ENCODE data around the gene SLC46A1. TPM values are rescaled to one million over a fixed set of nuclear protein-coding genes. Genes with fewer than 3 reads are reported as not detected.

Gene SLC46A1
- total and polyA plus RNA-seq, 2 of the 13 experiments (the other 11 are each of a cell fraction or from before 2014, with no cell fraction given): 19.6 to 22.6 TPM

DNA sequence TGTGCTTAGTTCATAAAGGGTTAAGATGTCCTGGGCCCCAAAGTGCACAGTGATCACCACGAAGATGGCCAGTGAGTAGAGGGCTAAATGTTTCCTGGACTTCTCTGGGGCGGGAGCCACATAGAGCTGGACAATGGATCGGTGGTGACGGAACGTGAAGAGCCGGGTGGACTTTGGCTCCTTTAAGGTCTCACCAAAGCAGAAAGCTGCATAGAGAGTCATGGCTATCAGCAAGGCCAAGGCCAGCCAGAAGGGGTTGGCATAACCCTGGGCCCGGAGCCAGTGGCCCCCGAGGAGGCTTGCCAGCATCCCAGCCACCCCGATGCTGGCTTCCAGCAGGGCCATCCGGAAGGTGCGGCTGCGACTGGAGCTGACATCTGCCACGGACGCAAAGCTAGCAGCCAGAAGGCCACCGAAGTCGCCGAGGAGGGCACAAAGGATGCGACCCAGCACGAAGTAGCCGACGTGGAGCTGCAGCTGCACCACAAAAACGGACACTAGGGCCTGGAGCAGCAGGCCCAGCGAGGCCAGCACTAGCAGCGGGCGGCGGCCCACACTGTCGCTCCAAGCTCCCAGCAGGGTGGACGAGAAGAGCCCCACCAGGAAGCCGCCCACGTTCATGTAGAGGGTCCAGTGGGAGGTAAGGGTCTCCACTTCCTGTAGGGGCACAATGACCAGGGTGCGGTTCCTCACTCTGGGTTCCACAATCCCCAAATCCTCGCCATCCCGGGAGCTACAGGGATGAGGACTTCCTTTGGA is 1.0 kb downstream of the SLC46A1 start (continued):
- TF ChIP-seq, protein P1, sequence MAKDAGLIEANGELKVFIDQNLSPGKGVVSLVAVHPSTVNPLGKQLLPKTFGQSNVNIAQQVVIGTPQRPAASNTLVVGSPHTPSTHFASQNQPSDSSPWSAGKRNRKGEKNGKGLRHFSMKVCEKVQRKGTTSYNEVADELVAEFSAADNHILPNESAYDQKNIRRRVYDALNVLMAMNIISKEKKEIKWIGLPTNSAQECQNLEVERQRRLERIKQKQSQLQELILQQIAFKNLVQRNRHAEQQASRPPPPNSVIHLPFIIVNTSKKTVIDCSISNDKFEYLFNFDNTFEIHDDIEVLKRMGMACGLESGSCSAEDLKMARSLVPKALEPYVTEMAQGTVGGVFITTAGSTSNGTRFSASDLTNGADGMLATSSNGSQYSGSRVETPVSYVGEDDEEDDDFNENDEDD (CRISPR knock-in tag; IDR thresholded peaks at IDR 0.05; ENCODE audit: borderline replicate concordance): 0 out of 2 replicates have a peak, but pooled peaks have one; percentile 9
- TF ChIP-seq ZNF101 (CRISPR knock-in tag; IDR thresholded peaks at IDR 0.05; ENCODE audit: borderline replicate concordance, low read depth) (no peak), NR2F2 (IDR thresholded peaks at IDR 0.05; ENCODE audit: borderline replicate concordance, low read depth) (0 out of 2 replicates have a peak, but pooled peaks have one; percentile 28), MIER2 (CRISPR knock-in tag; IDR thresholded peaks at IDR 0.05) (peak; percentile 73; the same call in 1 of the 2 replicates), AKAP8 (CRISPR knock-in tag; IDR thresholded peaks at IDR 0.05) (no peak), KDM5B (CRISPR knock-in tag; IDR thresholded peaks at IDR 0.05; ENCODE audit: borderline replicate concordance) (peak; percentile 26; the same call in 1 of the 2 replicates), DNMT3B (CRISPR knock-in tag; conservative IDR thresholded peaks at IDR 0.05) (no peak), BORCS8-MEF2B (CRISPR knock-in tag; IDR thresholded peaks at IDR 0.05) (0 out of 2 replicates have a peak, but pooled peaks have one; percentile 17), TRIM24 (CRISPR knock-in tag; IDR thresholded peaks at IDR 0.05) (no peak), RARA (CRISPR knock-in tag; IDR thresholded peaks at IDR 0.05) (peak; percentile 83), PPARG (CRISPR knock-in tag; conservative IDR thresholded peaks at IDR 0.05) (0 out of 2 replicates have a peak, but pooled peaks have one; percentile 20), RXRB (CRISPR knock-in tag; IDR thresholded peaks at IDR 0.05; ENCODE audit: borderline replicate concordance) (peak; percentile 71), SALL1 (CRISPR knock-in tag; IDR thresholded peaks at IDR 0.05) (peak; percentile 79), GTF2F1 (IDR thresholded peaks at IDR 0.05; ENCODE audit: low read length) (no peak), BRD4 (CRISPR knock-in tag; IDR thresholded peaks at IDR 0.05) (0 out of 2 replicates have a peak, but pooled peaks have one; percentile 17), HHEX (CRISPR knock-in tag; IDR thresholded peaks at IDR 0.05) (0 out of 2 replicates have a peak, but pooled peaks have one; percentile 36), TAF15 (IDR thresholded peaks at IDR 0.05; ENCODE audit: low read depth, low read length, poor library complexity, severe bottlenecking) (no peak), ZNF563 (CRISPR knock-in tag; IDR thresholded peaks at IDR 0.05) (peak; percentile 42; the same call in 1 of the 2 replicates), ZMYM3 (CRISPR knock-in tag; IDR thresholded peaks at IDR 0.05) (peak; percentile 8; the same call in 1 of the 2 replicates), ZNF772 (CRISPR knock-in tag; IDR thresholded peaks at IDR 0.05) (0 out of 2 replicates have a peak, but pooled peaks have one; percentile 45), TBX2 (CRISPR knock-in tag; IDR thresholded peaks at IDR 0.05; ENCODE audit: borderline replicate concordance) (peak; percentile 79), GABPB1 (CRISPR knock-in tag; IDR thresholded peaks at IDR 0.05) (peak; percentile 58), AGO1 (IDR thresholded peaks at IDR 0.05; ENCODE audit: low read depth, low read length, poor library complexity, severe bottlenecking) (peak; percentile 34)
- TF ChIP-seq, protein P2, sequence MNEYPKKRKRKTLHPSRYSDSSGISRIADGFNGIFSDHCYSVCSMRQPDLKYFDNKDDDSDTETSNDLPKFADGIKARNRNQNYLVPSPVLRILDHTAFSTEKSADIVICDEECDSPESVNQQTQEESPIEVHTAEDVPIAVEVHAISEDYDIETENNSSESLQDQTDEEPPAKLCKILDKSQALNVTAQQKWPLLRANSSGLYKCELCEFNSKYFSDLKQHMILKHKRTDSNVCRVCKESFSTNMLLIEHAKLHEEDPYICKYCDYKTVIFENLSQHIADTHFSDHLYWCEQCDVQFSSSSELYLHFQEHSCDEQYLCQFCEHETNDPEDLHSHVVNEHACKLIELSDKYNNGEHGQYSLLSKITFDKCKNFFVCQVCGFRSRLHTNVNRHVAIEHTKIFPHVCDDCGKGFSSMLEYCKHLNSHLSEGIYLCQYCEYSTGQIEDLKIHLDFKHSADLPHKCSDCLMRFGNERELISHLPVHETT (CRISPR knock-in tag; conservative IDR thresholded peaks at IDR 0.05): no peak
- TF ChIP-seq, protein P3, sequence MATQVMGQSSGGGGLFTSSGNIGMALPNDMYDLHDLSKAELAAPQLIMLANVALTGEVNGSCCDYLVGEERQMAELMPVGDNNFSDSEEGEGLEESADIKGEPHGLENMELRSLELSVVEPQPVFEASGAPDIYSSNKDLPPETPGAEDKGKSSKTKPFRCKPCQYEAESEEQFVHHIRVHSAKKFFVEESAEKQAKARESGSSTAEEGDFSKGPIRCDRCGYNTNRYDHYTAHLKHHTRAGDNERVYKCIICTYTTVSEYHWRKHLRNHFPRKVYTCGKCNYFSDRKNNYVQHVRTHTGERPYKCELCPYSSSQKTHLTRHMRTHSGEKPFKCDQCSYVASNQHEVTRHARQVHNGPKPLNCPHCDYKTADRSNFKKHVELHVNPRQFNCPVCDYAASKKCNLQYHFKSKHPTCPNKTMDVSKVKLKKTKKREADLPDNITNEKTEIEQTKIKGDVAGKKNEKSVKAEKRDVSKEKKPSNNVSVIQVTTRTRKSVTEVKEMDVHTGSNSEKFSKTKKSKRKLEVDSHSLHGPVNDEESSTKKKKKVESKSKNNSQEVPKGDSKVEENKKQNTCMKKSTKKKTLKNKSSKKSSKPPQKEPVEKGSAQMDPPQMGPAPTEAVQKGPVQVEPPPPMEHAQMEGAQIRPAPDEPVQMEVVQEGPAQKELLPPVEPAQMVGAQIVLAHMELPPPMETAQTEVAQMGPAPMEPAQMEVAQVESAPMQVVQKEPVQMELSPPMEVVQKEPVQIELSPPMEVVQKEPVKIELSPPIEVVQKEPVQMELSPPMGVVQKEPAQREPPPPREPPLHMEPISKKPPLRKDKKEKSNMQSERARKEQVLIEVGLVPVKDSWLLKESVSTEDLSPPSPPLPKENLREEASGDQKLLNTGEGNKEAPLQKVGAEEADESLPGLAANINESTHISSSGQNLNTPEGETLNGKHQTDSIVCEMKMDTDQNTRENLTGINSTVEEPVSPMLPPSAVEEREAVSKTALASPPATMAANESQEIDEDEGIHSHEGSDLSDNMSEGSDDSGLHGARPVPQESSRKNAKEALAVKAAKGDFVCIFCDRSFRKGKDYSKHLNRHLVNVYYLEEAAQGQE (IDR thresholded peaks at IDR 0.05; ENCODE audit: borderline replicate concordance in 1 of 2, low read depth in 1 of 2, low read length in 2 of 2): no peak
